ENCODE measurements around the gene LRRC75A.

- TF ChIP-seq CTCF (IDR thresholded peaks at IDR 0.05) = no peak
- no peak for TF ChIP-seq POLR2A (IDR thresholded peaks at IDR 0.05)
These were observed 3.0 kb downstream of the LRRC75A start for GRCh38 chr17:16488968-16489337.
